RWPE1 (cell line): ENCODE measurements around the gene ADGRB3.

Experiments used
- CTCF ChIA-PET: fragments of 350-600 bp; sonication (Branson Sonifier 250); formaldehyde crosslinking; extraction: SDS; loops from one replicate; lab custom pipeline; 2021; lab: Yijun Ruan, JAX
- POLR2A ChIA-PET: fragments of 400-600 bp; formaldehyde crosslinking; extraction: SDS; loops from one replicate; lab custom pipeline; 2020; ENCODE audit warnings: antibody characterized with exemption; ENCODE audit not compliant: low non-redundant PET; lab: Yijun Ruan, JAX
- DNase-seq: peaks from one replicate; pipeline ENCODE4 v3.0.0; 2012; ENCODE audit warnings: low spot score
- H3K27ac ChIP-seq: fragments of 450-650 bp; 2 replicates; pipeline ENCODE4 v1.5.1; 2017
- CTCF ChIP-seq: fragments of 450-650 bp; conservative IDR thresholded peaks from 2 replicates; pipeline ENCODE4 v1.5.1; 2017; ENCODE audit warnings: low read depth, mild to moderate bottlenecking

The ADGRB3 gene

GRCh38 chr6:69096681-69097080 is 461.6 kb downstream of the ADGRB3 start:
- POLR2A ChIA-PET = no interaction called here
- CTCF ChIA-PET = no interaction called here
- no peak for TF ChIP-seq CTCF
- DNase-seq = no peak
- no peak overlapping the region for H3K27ac ChIP-seq

- POLR2A ChIA-PET = no interaction called here
Observed at GRCh38 chr6:69097948-69098347, 462.9 kb downstream of the ADGRB3 start.

GRCh38 chr6:69098910-69099309 is 463.8 kb downstream of the ADGRB3 start:
- TF ChIP-seq CTCF = no peak
- H3K27ac ChIP-seq = no peak overlapping the region
- POLR2A ChIA-PET = no interaction called here
- no peak for DNase-seq
- CTCF ChIA-PET = no interaction called here

More at GRCh38 chr6:69097948-69098347, 462.9 kb downstream of the ADGRB3 start:
- no peak overlapping the region for H3K27ac ChIP-seq
- no peak for DNase-seq
- no peak for TF ChIP-seq CTCF
- CTCF ChIA-PET = no interaction called here

- H3K27ac ChIP-seq = no peak overlapping the region
- DNase-seq = no peak
- POLR2A ChIA-PET = no interaction called here
- TF ChIP-seq CTCF = no peak
- CTCF ChIA-PET = no interaction called here
Observed at GRCh38 chr6:69100772-69101171, 465.7 kb downstream of the ADGRB3 start.

GRCh38 chr6:69102416-69102815 is 467.3 kb downstream of the ADGRB3 start:
- no peak overlapping the region for H3K27ac ChIP-seq
- TF ChIP-seq CTCF = no peak
- POLR2A ChIA-PET = no interaction called here
- CTCF ChIA-PET = no interaction called here
- no peak for DNase-seq

- ChIA-PET CTCF (no interaction called here), POLR2A (no interaction called here)
- TF ChIP-seq CTCF = no peak
- no peak for DNase-seq
- H3K27ac ChIP-seq = no peak overlapping the region
Observed at GRCh38 chr6:69105288-69105687, 470.2 kb downstream of the ADGRB3 start.

- DNase-seq = no peak
- ChIA-PET POLR2A (no interaction called here), CTCF (interaction anchor here (0.7 kb wide), 1 partner anchor 90 kb away, joined by 3 read pairs; no protein-coding TSS in a partner anchor)
- TF ChIP-seq CTCF = no peak
- no peak overlapping the region for H3K27ac ChIP-seq
Observed at GRCh38 chr6:69106511-69106910, 471.4 kb downstream of the ADGRB3 start.
